GM06990 (cell line): ENCODE measurements around the gene DDX60.
"Not testable (repeated sequence)": the region's sequence is repeated elsewhere in the genome, so short reads cannot be mapped to it uniquely, and the experiment has no call there.

Source experiments
- DNase-seq: peaks from one replicate; pipeline ENCODE4 v3.0.0-alpha.2; 2011; ENCODE audit not compliant: insufficient read length; ENCODE audit errors: extremely low read depth
- H3K27me3 ChIP-seq: replicated peaks from 2 replicates; pipeline ENCODE4 v1.6.0; 2011; ENCODE audit warnings: low read length; ENCODE audit not compliant: control insufficient read depth, insufficient read depth
- H3K36me3 ChIP-seq: 2 replicates; pipeline ENCODE4 v1.5.1; 2011; ENCODE audit warnings: low read length; ENCODE audit not compliant: control insufficient read depth, insufficient read depth
- H3K4me3 ChIP-seq: replicated peaks from 2 replicates; pipeline ENCODE4 v1.5.1; 2011; ENCODE audit warnings: low read depth, mild to moderate bottlenecking, control low read depth, low read length
- TF ChIP-seq, protein P1 (sequence below): IDR thresholded peaks from 2 replicates; pipeline ENCODE4 v1.5.1; 2011; ENCODE audit warnings: low read length, control low read depth, mild to moderate bottlenecking, inconsistent platforms; ENCODE audit not compliant: insufficient read depth, poor library complexity, severe bottlenecking

DDX60 gene

DNA sequence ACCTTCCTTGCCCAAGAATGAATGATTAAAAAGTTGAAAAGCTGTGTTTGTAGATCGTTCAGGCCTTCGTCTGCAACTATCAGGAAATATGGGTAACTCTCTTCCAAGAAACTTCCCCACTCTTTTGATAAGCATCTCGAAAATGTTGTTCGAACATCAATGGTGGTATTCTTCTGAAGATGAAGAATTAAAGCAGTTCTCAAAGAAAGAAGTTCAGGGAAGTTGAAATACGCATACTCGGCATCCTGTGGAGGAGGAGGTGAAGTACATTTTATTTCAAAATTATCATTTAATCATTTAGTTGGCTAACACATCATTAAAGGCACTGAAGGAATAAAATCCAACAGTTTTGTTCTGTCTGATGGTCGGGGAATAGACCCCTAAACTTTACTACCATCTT is 12.1 kb downstream of the DDX60 start:
- Histone ChIP-seq H3K36me3 (no peaks in the 10 kb centered on the region), H3K4me3 (no peak overlapping the region), H3K27me3 (no peaks in the 10 kb centered on the region)
- TF ChIP-seq, protein P1, sequence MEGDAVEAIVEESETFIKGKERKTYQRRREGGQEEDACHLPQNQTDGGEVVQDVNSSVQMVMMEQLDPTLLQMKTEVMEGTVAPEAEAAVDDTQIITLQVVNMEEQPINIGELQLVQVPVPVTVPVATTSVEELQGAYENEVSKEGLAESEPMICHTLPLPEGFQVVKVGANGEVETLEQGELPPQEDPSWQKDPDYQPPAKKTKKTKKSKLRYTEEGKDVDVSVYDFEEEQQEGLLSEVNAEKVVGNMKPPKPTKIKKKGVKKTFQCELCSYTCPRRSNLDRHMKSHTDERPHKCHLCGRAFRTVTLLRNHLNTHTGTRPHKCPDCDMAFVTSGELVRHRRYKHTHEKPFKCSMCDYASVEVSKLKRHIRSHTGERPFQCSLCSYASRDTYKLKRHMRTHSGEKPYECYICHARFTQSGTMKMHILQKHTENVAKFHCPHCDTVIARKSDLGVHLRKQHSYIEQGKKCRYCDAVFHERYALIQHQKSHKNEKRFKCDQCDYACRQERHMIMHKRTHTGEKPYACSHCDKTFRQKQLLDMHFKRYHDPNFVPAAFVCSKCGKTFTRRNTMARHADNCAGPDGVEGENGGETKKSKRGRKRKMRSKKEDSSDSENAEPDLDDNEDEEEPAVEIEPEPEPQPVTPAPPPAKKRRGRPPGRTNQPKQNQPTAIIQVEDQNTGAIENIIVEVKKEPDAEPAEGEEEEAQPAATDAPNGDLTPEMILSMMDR = no peak
- DNase-seq = no peak

DNA sequence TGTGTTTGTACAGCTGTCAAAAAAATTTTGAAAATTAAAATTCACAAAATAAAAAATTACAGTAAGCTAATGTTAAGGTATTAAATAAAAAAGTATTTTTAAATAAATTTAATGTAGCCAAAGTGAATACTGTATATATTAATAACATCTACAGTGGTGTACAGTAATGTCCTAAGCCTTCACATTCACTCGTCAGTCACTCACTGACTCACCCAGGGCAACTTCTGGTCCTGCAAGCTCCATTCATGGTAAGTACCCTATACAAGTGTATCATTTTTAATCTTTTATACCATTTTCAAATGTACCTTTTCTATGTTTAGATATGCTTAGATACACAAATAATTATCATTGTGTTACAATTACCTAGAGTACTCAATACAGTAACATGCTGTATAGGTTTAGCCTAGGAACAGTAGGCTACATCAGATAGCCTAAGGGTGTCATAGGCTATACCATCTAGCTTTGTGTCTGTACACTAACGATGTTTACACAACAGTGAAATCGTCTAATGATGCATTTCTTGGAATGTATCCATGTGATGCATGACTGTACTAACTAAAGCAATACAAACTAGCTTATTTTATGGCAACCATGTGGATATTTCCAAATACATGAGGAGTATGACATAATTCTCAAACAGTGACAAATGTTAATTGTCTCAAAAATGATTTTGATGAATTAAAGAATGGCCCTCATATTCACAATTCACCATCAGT is 13.7 kb downstream of the DDX60 start:
- no peaks in the 10 kb centered on the region for H3K36me3 ChIP-seq
- DNase-seq = no peak
- H3K4me3 ChIP-seq = no peak overlapping the region
- H3K27me3 ChIP-seq = no peaks in the 10 kb centered on the region
- TF ChIP-seq, protein P1 = no peak

DNA sequence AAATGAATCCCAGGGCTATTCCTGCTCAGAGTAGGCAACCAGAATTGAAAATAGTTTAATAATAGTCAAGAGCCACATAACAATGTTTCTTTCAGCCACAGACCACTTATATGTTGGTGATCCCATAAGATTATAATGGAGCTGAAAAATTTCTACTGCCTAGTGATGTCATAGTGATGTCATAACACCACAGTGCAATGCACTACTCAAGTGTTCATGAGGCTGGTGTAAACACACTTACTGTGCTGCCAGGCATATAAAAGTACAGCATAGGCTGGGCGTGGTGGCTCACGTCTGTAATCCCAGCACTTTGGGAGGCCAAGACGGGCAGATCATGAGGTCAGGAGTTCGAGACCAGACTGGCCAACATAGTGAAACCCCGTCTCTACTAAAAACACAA is 15.1 kb downstream of the DDX60 start:
- not testable (repeated sequence) for DNase-seq, H3K27me3 ChIP-seq, H3K4me3 ChIP-seq, H3K36me3 ChIP-seq

DNA sequence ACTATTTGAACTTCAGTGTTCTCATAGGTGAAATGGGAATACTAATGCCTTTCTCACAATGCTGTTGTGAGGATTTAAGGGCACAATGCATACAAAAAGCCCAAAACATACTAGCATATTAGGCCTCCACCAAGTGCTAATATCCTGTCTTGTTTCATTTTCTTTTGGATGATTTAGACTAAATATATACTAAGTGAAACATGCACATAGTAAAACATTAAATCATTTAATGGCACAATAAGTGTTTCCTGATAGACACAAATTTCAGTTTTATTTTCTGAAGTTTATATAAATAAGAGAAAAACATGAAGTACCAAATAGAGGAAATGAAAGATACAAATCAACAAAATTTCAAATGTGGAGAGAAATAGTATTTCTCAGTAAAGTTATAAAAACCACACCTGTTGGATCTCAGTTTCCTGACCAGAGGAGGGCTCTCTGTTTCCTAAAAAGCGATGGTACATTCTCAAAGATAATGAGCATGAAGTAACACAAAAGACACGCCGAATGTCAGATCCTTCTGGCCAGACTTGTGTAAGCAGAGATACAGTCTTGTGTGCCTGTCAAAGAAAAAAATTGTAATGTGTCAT is 25.1 kb downstream of the DDX60 start:
- Histone ChIP-seq H3K36me3 (no peaks in the 10 kb centered on the region), H3K27me3 (no peaks in the 10 kb centered on the region), H3K4me3 (no peak overlapping the region)
- DNase-seq = no peak
- TF ChIP-seq, protein P1 = no peak

DNA sequence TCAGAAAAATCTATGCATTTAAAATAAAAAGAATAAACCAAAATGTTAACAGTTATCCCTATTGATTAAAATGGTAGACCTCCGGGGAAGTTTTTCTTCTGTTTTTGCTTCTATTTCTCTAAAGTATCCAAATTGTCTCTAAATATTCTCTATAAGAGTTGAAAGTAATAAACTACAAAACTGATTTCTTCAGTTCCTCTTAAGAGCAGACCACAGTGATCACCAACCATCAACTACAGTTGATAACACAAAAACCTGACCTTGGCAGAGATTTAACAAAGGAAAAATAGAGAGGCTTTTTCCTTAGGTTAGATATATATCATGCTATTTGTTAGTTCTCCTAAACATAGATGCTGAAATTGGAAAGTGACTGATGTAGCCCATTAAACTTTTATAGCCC is 27.3 kb downstream of the DDX60 start:
- DNase-seq = no peak
- Histone ChIP-seq H3K36me3 (no peaks in the 10 kb centered on the region), H3K27me3 (no peaks in the 10 kb centered on the region), H3K4me3 (no peak overlapping the region)
- TF ChIP-seq, protein P1 = no peak

DNA sequence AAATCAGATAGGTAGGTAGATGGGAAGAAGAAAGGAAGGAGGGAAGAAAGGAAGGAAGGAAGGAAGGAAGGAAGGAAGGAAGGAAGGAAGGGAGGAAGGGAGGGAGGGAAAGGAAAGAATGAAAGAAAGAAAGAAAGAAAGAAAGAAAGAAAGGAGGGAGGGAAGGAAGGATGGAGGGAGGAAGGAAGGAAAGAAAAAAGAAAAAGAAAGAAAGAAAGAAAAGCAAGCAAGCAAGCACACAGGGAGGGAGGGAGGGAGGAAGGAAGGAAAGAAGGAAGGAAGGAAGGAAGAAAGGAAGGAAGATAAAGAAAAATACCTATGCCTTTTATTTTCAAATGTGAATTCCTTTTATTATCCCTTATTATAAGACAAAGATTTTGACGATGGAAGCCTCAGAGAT is 32.7 kb downstream of the DDX60 start:
- not testable (repeated sequence) for H3K27me3 ChIP-seq, DNase-seq, H3K36me3 ChIP-seq, H3K4me3 ChIP-seq
